Endothelial cell (in vitro differentiated cells): ENCODE data around the gene VPS37C. TPM values are rescaled to one million over a fixed set of nuclear protein-coding genes. Genes with fewer than 3 reads are reported as not detected.

Experiments used
- DNase-seq: peaks from one replicate; pipeline ENCODE4 v3.0.0; 2021; ENCODE audit warnings: low spot score
- H3K27ac Mint-ChIP-seq: one replicate; pipeline ENCODE4 v1.8.0; 2021; ENCODE audit warnings: mixed read lengths, inconsistent platforms; ENCODE audit not compliant: unreplicated experiment
- H3K27me3 Mint-ChIP-seq: one replicate; pipeline ENCODE4 v1.8.0; 2021; ENCODE audit warnings: mild to moderate bottlenecking, moderate library complexity, mixed read lengths, inconsistent platforms; ENCODE audit not compliant: unreplicated experiment
- H3K36me3 Mint-ChIP-seq: one replicate; pipeline ENCODE4 v1.8.0; 2021; ENCODE audit warnings: mild to moderate bottlenecking, low read depth, mixed read lengths, inconsistent platforms; ENCODE audit not compliant: unreplicated experiment
- H3K4me1 Mint-ChIP-seq: one replicate; pipeline ENCODE4 v1.8.0; 2021; ENCODE audit warnings: mild to moderate bottlenecking, mixed read lengths, inconsistent platforms; ENCODE audit not compliant: unreplicated experiment
- H3K4me3 Mint-ChIP-seq: one replicate; pipeline ENCODE4 v1.8.0; 2021; ENCODE audit warnings: mild to moderate bottlenecking, mixed read lengths, inconsistent platforms; ENCODE audit not compliant: unreplicated experiment
- H3K9me3 Mint-ChIP-seq: one replicate; pipeline ENCODE4 v1.8.0; 2021; ENCODE audit warnings: mixed read lengths, inconsistent platforms; ENCODE audit not compliant: unreplicated experiment
- CTCF ChIP-seq: fragments of 200-600 bp; sonication (generic); IDR thresholded peaks from one replicate; pipeline ENCODE4 v1.5.0; 2021; ENCODE audit warnings: antibody characterized with exemption; ENCODE audit not compliant: unreplicated experiment
- total RNA-seq: library from RNA; stranded (reverse); fragmentation: NEBNext Ultra II Directional; extraction: Animal tissue kit (Norgen Biotek cat#: 25700); gene quantifications from one replicate; pipeline ENCODE4 v1.2.1, GENCODE V29; 2021; ENCODE audit not compliant: unreplicated experiment

The VPS37C gene
- total RNA-seq, 1 donor from 2014 or later = 23.9 TPM

DNA sequence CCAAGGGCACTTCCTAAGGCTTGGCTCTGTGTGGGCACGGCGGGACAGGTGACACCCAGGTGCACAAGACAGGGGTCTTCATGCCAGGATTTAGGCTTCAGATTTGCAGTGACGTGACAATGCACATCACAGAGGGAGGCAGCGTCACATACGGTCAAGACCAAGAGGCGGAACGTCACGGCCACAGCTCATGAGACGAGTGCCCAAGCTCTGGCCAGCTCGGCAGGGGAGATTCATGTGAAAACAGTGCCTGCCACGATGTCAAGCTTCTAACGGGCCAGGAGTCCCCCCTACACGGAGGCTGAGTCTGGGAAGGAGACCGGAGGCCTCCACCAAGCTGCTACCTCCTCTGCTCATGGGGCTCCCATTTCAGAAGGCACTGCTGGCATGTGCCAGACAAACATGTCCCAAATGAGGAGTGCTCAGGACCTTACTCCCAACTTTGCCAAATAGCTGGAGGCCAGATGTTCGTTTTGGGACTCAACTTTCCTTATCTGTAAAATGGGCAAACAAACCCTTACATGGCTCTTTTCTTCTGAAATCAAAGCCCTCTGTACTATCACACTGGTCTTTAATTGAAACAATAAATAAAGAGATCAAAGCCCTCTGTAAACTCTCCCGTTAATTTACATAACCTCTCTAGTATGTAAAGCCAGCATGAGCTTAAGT is 16.6 kb downstream of the VPS37C start:
- H3K4me1 Mint-ChIP-seq = peaks cover 22% of the 10 kb centered on the region
- H3K4me3 Mint-ChIP-seq = peak overlapping the region; percentile 11
- peaks cover 12% of the 10 kb centered on the region for H3K27me3 Mint-ChIP-seq
- no peak for DNase-seq
- no peaks in the 10 kb centered on the region for H3K9me3 Mint-ChIP-seq
- H3K36me3 Mint-ChIP-seq = peaks cover 4% of the 10 kb centered on the region
- TF ChIP-seq CTCF = no peak
- H3K27ac Mint-ChIP-seq = no peak overlapping the region

GRCh38 chr11:61142424-61142823 is 18.8 kb downstream of the VPS37C start:
- Mint-ChIP-seq H3K4me1 (peaks cover 15% of the 10 kb centered on the region), H3K27ac (no peak overlapping the region), H3K27me3 (peaks cover 10% of the 10 kb centered on the region), H3K36me3 (peaks cover 4% of the 10 kb centered on the region), H3K4me3 (no peak overlapping the region), H3K9me3 (no peaks in the 10 kb centered on the region)
- no peak for TF ChIP-seq CTCF
- no peak for DNase-seq

GRCh38 chr11:61141601-61142028 is 19.6 kb downstream of the VPS37C start:
- H3K4me1 Mint-ChIP-seq = peaks cover 11% of the 10 kb centered on the region
- H3K27me3 Mint-ChIP-seq = peaks cover 15% of the 10 kb centered on the region
- H3K9me3 Mint-ChIP-seq = no peaks in the 10 kb centered on the region
- no peak overlapping the region for H3K4me3 Mint-ChIP-seq
- H3K36me3 Mint-ChIP-seq = peaks cover 9% of the 10 kb centered on the region
- no peak for TF ChIP-seq CTCF
- no peak for DNase-seq
- no peak overlapping the region for H3K27ac Mint-ChIP-seq

- Mint-ChIP-seq H3K4me3 (no peak overlapping the region), H3K9me3 (no peaks in the 10 kb centered on the region), H3K27me3 (peaks cover 13% of the 10 kb centered on the region), H3K4me1 (peaks cover 5% of the 10 kb centered on the region), H3K36me3 (peaks cover 14% of the 10 kb centered on the region), H3K27ac (no peak overlapping the region)
- DNase-seq = no peak
- TF ChIP-seq CTCF = no peak
These were observed 20.8 kb downstream of the VPS37C start for GRCh38 chr11:61140416-61140815.

DNA sequence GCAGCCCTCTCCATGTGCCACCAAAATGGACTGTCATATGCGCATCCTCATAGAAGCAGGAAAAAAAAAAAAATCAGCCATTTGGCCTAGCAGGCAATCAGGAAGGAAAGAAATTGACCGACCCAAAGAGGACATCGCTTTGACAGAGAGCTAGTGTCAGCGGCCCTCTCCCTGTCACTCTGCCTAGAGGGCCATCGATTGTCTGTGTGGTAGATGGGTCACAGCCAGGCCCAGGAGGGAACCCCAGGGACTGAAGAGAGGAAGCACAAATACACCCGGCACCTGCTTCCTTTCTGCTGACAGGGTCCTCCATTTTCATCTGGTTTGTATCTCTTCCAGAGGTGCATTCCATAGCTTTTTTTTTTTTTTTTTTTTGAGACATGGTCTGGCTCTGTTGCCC is 21.8 kb downstream of the VPS37C start:
- TF ChIP-seq CTCF = no peak
- Mint-ChIP-seq H3K9me3 (no peaks in the 10 kb centered on the region), H3K27me3 (peaks cover 12% of the 10 kb centered on the region), H3K36me3 (peaks cover 14% of the 10 kb centered on the region), H3K4me1 (peaks cover 5% of the 10 kb centered on the region), H3K27ac (no peak overlapping the region), H3K4me3 (no peak overlapping the region)
- DNase-seq = no peak
